ENCODE measurements around the gene CDS2. TPM values are rescaled to one million over a fixed set of nuclear protein-coding genes. Genes with fewer than 3 reads are reported as not detected.

CDS2 gene
- polyA plus RNA-seq, 4 donors: 2.9 to 17.3 (median 9.1) TPM

- no peak for FAIRE-seq
- H3K27ac ChIP-seq (ENCODE audit: low read depth in 1 of 3, low read length in 2 of 3): peak overlapping the region in 1 of 3 donors; percentile 53
- DNase-seq: no peak
- H3K9me3 ChIP-seq (ENCODE audit: control insufficient read depth in 2 of 2, insufficient read depth in 1 of 2, low read depth in 1 of 2, low read length in 1 of 2): no peaks in the 10 kb centered on the region
- H3K27me3 ChIP-seq (ENCODE audit: control insufficient read depth in 3 of 3, insufficient read depth in 3 of 3, low read length in 3 of 3): no peaks in the 10 kb centered on the region
- no peaks in the 10 kb centered on the region for H3K4me1 ChIP-seq (ENCODE audit: control insufficient read depth in 3 of 3, insufficient read depth in 2 of 3, low read depth in 1 of 3, low read length in 2 of 3)
- no peak overlapping the region for H3K4me3 ChIP-seq (ENCODE audit: low read depth in 1 of 3, low read length in 3 of 3)
- H3K36me3 ChIP-seq (ENCODE audit: control insufficient read depth in 3 of 3, insufficient read depth in 2 of 3, low read depth in 1 of 3, low read length in 3 of 3): peaks cover 0 to 49% (median 8%) of the 10 kb centered on the region in 3 donors
- 60 to 65% (median 61%) methylated on average over 9 of the region's 9 CpGs for WGBS, 3 donors
These were observed 66.0 kb downstream of the CDS2 start for GRCh38 chr20:5192570-5193431.

GRCh38 chr20:5195655-5196054, 68.8 kb downstream of the CDS2 start:
- FAIRE-seq: no peak
- no peak overlapping the region for H3K4me3 ChIP-seq (ENCODE audit: low read depth in 1 of 3, low read length in 3 of 3)
- H3K36me3 ChIP-seq (ENCODE audit: control insufficient read depth in 3 of 3, insufficient read depth in 2 of 3, low read depth in 1 of 3, low read length in 3 of 3): peaks cover 0 to 44% (median 0%) of the 10 kb centered on the region in 3 donors
- no peaks in the 10 kb centered on the region for H3K4me1 ChIP-seq (ENCODE audit: control insufficient read depth in 3 of 3, insufficient read depth in 2 of 3, low read depth in 1 of 3, low read length in 2 of 3)
- H3K27ac ChIP-seq (ENCODE audit: low read depth in 1 of 3, low read length in 2 of 3): no peak overlapping the region
- no peak for DNase-seq
- 84 to 92% (median 86%) methylated on average over 4 of the region's 4 CpGs for WGBS, 3 donors
- H3K27me3 ChIP-seq (ENCODE audit: control insufficient read depth in 3 of 3, insufficient read depth in 3 of 3, low read length in 3 of 3): no peaks in the 10 kb centered on the region
- H3K9me3 ChIP-seq (ENCODE audit: control insufficient read depth in 2 of 2, insufficient read depth in 1 of 2, low read depth in 1 of 2, low read length in 1 of 2): no peaks in the 10 kb centered on the region

GRCh38 chr20:5196149-5196548, 69.3 kb downstream of the CDS2 start:
- H3K36me3 ChIP-seq (ENCODE audit: control insufficient read depth in 3 of 3, insufficient read depth in 2 of 3, low read depth in 1 of 3, low read length in 3 of 3): peaks cover 0 to 44% (median 0%) of the 10 kb centered on the region in 3 donors
- WGBS, 3 donors: 76 to 92% (median 85%) methylated on average over 4 of the region's 4 CpGs
- DNase-seq (no peak), FAIRE-seq (no peak)
- no peak overlapping the region for H3K4me3 ChIP-seq (ENCODE audit: low read depth in 1 of 3, low read length in 3 of 3)
- H3K27me3 ChIP-seq (ENCODE audit: control insufficient read depth in 3 of 3, insufficient read depth in 3 of 3, low read length in 3 of 3): no peaks in the 10 kb centered on the region
- no peak overlapping the region for H3K27ac ChIP-seq (ENCODE audit: low read depth in 1 of 3, low read length in 2 of 3)
- no peaks in the 10 kb centered on the region for H3K9me3 ChIP-seq (ENCODE audit: control insufficient read depth in 2 of 2, insufficient read depth in 1 of 2, low read depth in 1 of 2, low read length in 1 of 2)
- H3K4me1 ChIP-seq (ENCODE audit: control insufficient read depth in 3 of 3, insufficient read depth in 2 of 3, low read depth in 1 of 3, low read length in 2 of 3): no peaks in the 10 kb centered on the region

- DNase-seq (no peak), FAIRE-seq (no peak)
- H3K27me3 ChIP-seq (ENCODE audit: control insufficient read depth in 3 of 3, insufficient read depth in 3 of 3, low read length in 3 of 3): no peaks in the 10 kb centered on the region
- no peaks in the 10 kb centered on the region for H3K9me3 ChIP-seq (ENCODE audit: control insufficient read depth in 2 of 2, insufficient read depth in 1 of 2, low read depth in 1 of 2, low read length in 1 of 2)
- H3K4me3 ChIP-seq (ENCODE audit: low read depth in 1 of 3, low read length in 3 of 3): no peak overlapping the region
- no peaks in the 10 kb centered on the region for H3K4me1 ChIP-seq (ENCODE audit: control insufficient read depth in 3 of 3, insufficient read depth in 2 of 3, low read depth in 1 of 3, low read length in 2 of 3)
- H3K27ac ChIP-seq (ENCODE audit: low read depth in 1 of 3, low read length in 2 of 3): no peak overlapping the region
- WGBS, 3 donors: 81 to 88% (median 87%) methylated on average over 11 of the region's 11 CpGs
- H3K36me3 ChIP-seq (ENCODE audit: control insufficient read depth in 3 of 3, insufficient read depth in 2 of 3, low read depth in 1 of 3, low read length in 3 of 3): peaks cover 0 to 35% (median 0%) of the 10 kb centered on the region in 3 donors
These were observed 70.5 kb downstream of the CDS2 start for GRCh38 chr20:5197270-5197827.

- Histone ChIP-seq H3K4me1 (ENCODE audit: control insufficient read depth in 3 of 3, insufficient read depth in 2 of 3, low read depth in 1 of 3, low read length in 2 of 3) (peaks cover 0 to 4% (median 0%) of the 10 kb centered on the region in 3 donors), H3K4me3 (ENCODE audit: low read depth in 1 of 3, low read length in 3 of 3) (no peak overlapping the region), H3K9me3 (ENCODE audit: control insufficient read depth in 2 of 2, insufficient read depth in 1 of 2, low read depth in 1 of 2, low read length in 1 of 2) (no peaks in the 10 kb centered on the region), H3K36me3 (ENCODE audit: control insufficient read depth in 3 of 3, insufficient read depth in 2 of 3, low read depth in 1 of 3, low read length in 3 of 3) (peaks cover 0 to 31% (median 0%) of the 10 kb centered on the region in 3 donors), H3K27me3 (ENCODE audit: control insufficient read depth in 3 of 3, insufficient read depth in 3 of 3, low read length in 3 of 3) (no peaks in the 10 kb centered on the region), H3K27ac (ENCODE audit: low read depth in 1 of 3, low read length in 2 of 3) (no peak overlapping the region)
- no peak for FAIRE-seq
- 86 to 88% (median 87%) methylated on average over 10 of the region's 10 CpGs for WGBS, 3 donors
- DNase-seq: no peak
These were observed 71.2 kb downstream of the CDS2 start for GRCh38 chr20:5197847-5198650.

- 87 to 94% (median 92%) methylated on average over 8 of the region's 8 CpGs for WGBS, 3 donors
- Histone ChIP-seq H3K27ac (ENCODE audit: low read depth in 1 of 3, low read length in 2 of 3) (no peak overlapping the region), H3K9me3 (ENCODE audit: control insufficient read depth in 2 of 2, insufficient read depth in 1 of 2, low read depth in 1 of 2, low read length in 1 of 2) (no peaks in the 10 kb centered on the region), H3K4me3 (ENCODE audit: low read depth in 1 of 3, low read length in 3 of 3) (no peak overlapping the region), H3K36me3 (ENCODE audit: control insufficient read depth in 3 of 3, insufficient read depth in 2 of 3, low read depth in 1 of 3, low read length in 3 of 3) (peaks cover 0 to 31% (median 0%) of the 10 kb centered on the region in 3 donors), H3K4me1 (ENCODE audit: control insufficient read depth in 3 of 3, insufficient read depth in 2 of 3, low read depth in 1 of 3, low read length in 2 of 3) (peaks cover 0 to 5% (median 0%) of the 10 kb centered on the region in 3 donors), H3K27me3 (ENCODE audit: control insufficient read depth in 3 of 3, insufficient read depth in 3 of 3, low read length in 3 of 3) (no peaks in the 10 kb centered on the region)
- FAIRE-seq (no peak), DNase-seq (no peak)
These were observed 71.8 kb downstream of the CDS2 start for GRCh38 chr20:5198651-5198924.

GRCh38 chr20:5203380-5203779, 76.6 kb downstream of the CDS2 start:
- FAIRE-seq (no peak), DNase-seq (no peak)
- peaks cover 0 to 14% (median 3%) of the 10 kb centered on the region in 3 donors for H3K4me1 ChIP-seq (ENCODE audit: control insufficient read depth in 3 of 3, insufficient read depth in 2 of 3, low read depth in 1 of 3, low read length in 2 of 3)
- no peak overlapping the region for H3K27ac ChIP-seq (ENCODE audit: low read depth in 1 of 3, low read length in 2 of 3)
- H3K36me3 ChIP-seq (ENCODE audit: control insufficient read depth in 3 of 3, insufficient read depth in 2 of 3, low read depth in 1 of 3, low read length in 3 of 3): peaks cover 0 to 7% (median 0%) of the 10 kb centered on the region in 3 donors
- no peaks in the 10 kb centered on the region for H3K9me3 ChIP-seq (ENCODE audit: control insufficient read depth in 2 of 2, insufficient read depth in 1 of 2, low read depth in 1 of 2, low read length in 1 of 2)
- H3K27me3 ChIP-seq (ENCODE audit: control insufficient read depth in 3 of 3, insufficient read depth in 3 of 3, low read length in 3 of 3): no peaks in the 10 kb centered on the region
- WGBS, 3 donors: 81 to 91% (median 90%) methylated on average over 4 of the region's 4 CpGs
- H3K4me3 ChIP-seq (ENCODE audit: low read depth in 1 of 3, low read length in 3 of 3): no peak overlapping the region

GRCh38 chr20:5205348-5206210, 78.8 kb downstream of the CDS2 start:
- no peaks in the 10 kb centered on the region for H3K27me3 ChIP-seq (ENCODE audit: control insufficient read depth in 3 of 3, insufficient read depth in 3 of 3, low read length in 3 of 3)
- 29 to 40% (median 33%) methylated on average over 10 of the region's 10 CpGs for WGBS, 3 donors
- H3K36me3 ChIP-seq (ENCODE audit: control insufficient read depth in 3 of 3, insufficient read depth in 2 of 3, low read depth in 1 of 3, low read length in 3 of 3): no peaks in the 10 kb centered on the region
- FAIRE-seq (no peak), DNase-seq (peak; percentile 78 to 81)
- peaks cover 0 to 18% (median 3%) of the 10 kb centered on the region in 3 donors for H3K4me1 ChIP-seq (ENCODE audit: control insufficient read depth in 3 of 3, insufficient read depth in 2 of 3, low read depth in 1 of 3, low read length in 2 of 3)
- H3K27ac ChIP-seq (ENCODE audit: low read depth in 1 of 3, low read length in 2 of 3): no peak overlapping the region
- H3K9me3 ChIP-seq (ENCODE audit: control insufficient read depth in 2 of 2, insufficient read depth in 1 of 2, low read depth in 1 of 2, low read length in 1 of 2): no peaks in the 10 kb centered on the region
- H3K4me3 ChIP-seq (ENCODE audit: low read depth in 1 of 3, low read length in 3 of 3): no peak overlapping the region
